SH-SY5Y (cell line): ENCODE data around the gene KIF26B.

Source experiments
- GATA2 ChIP-seq: IDR thresholded peaks from 2 replicates; pipeline ENCODE4 v1.6.1; 2011; ENCODE audit warnings: mild to moderate bottlenecking, low read depth, low read length
- GATA3 ChIP-seq: IDR thresholded peaks from 2 replicates; pipeline ENCODE4 v1.6.1; 2011; ENCODE audit warnings: low read depth, mild to moderate bottlenecking, low read length, moderate library complexity

The KIF26B gene

GRCh38 chr1:245217853-245218608 lies 63.2 kb downstream of the KIF26B start:
- TF ChIP-seq GATA3 (no peak), GATA2 (no peak)

- no peak for TF ChIP-seq GATA3
- TF ChIP-seq GATA2 = no peak
These were observed 65.7 kb downstream of the KIF26B start for GRCh38 chr1:245220381-245220985.

- TF ChIP-seq GATA3 = no peak
These were observed 67.0 kb downstream of the KIF26B start for GRCh38 chr1:245221805-245222204.

- TF ChIP-seq GATA3 = no peak
- TF ChIP-seq GATA2 = no peak
These were observed 68.3 kb downstream of the KIF26B start for GRCh38 chr1:245222931-245223595.

GRCh38 chr1:245225322-245226202 lies 70.8 kb downstream of the KIF26B start:
- TF ChIP-seq GATA2 = no peak
- no peak for TF ChIP-seq GATA3

- TF ChIP-seq GATA2 (no peak), GATA3 (no peak)
These were observed 71.4 kb downstream of the KIF26B start for GRCh38 chr1:245226203-245226499.

- TF ChIP-seq GATA3 = no peak
- TF ChIP-seq GATA2 = no peak
These were observed 74.3 kb downstream of the KIF26B start for GRCh38 chr1:245229051-245229450.

- no peak for TF ChIP-seq GATA3
- TF ChIP-seq GATA2 = no peak
These were observed 78.1 kb downstream of the KIF26B start for GRCh38 chr1:245232931-245233330.

GRCh38 chr1:245234217-245235081 lies 79.7 kb downstream of the KIF26B start:
- TF ChIP-seq GATA2 = no peak
- TF ChIP-seq GATA3 = no peak

- TF ChIP-seq GATA3 (no peak), GATA2 (no peak)
These were observed 80.4 kb downstream of the KIF26B start for GRCh38 chr1:245235156-245235555.

GRCh38 chr1:245240648-245241165 lies 85.9 kb downstream of the KIF26B start:
- no peak for TF ChIP-seq GATA2

GRCh38 chr1:245241526-245242130 lies 86.8 kb downstream of the KIF26B start:
- TF ChIP-seq GATA2 (no peak), GATA3 (no peak)

- TF ChIP-seq GATA2 (no peak), GATA3 (no peak)
These were observed 88.2 kb downstream of the KIF26B start for GRCh38 chr1:245242989-245243388.
